Measurements from ENCODE around the gene TFAP2D.

GRCh38 chr6:50698546-50698945, 14.8 kb upstream of the TFAP2D start:
- TF ChIP-seq EZH2 (IDR thresholded peaks at IDR 0.05; ENCODE audit: borderline replicate concordance, insufficient read depth, low read length, poor library complexity, severe bottlenecking) (no peak), EP300 (conservative IDR thresholded peaks at IDR 0.05; ENCODE audit: poor library complexity, severe bottlenecking) (no peak)

Data from neural cell (in vitro differentiated cells).